ENCODE data around the gene CMTM6. TPM values are rescaled to one million over a fixed set of nuclear protein-coding genes. Genes with fewer than 3 reads are reported as not detected.

CMTM6 gene
- total RNA-seq, 4 donors from 2014 or later: 36.0 to 131 (median 110) TPM

DNA sequence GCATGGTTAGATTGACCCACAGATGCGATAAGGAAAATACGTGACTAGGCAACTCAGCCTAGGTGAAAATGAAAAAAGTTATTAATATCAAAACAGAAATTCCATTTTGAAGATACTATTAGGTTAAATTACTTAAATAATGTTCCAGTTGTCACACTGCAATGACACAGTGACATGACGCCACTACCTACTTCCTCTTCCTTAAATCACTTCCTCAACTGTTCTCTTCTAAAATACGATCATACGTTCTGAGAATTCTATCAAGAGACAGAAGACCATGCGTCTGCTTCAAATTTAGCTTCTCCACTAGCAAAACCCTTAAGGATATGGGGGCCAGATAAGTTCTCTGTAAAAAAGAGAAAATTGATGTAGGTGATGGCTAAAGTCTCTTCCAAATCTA lies 18.2 kb downstream of the CMTM6 start:
- H3K4me1 ChIP-seq: no peaks in the 10 kb centered on the region
- H3K4me3 ChIP-seq: no peak overlapping the region
- WGBS: 86% methylated on average over 6 of the region's 6 CpGs
- peaks cover 21% of the 10 kb centered on the region for H3K36me3 ChIP-seq
- DNase-seq (ENCODE audit: low spot score in 2 of 2): no peak
- no peak for TF ChIP-seq CTCF (IDR thresholded peaks at IDR 0.05)
- TF ChIP-seq EP300 (IDR thresholded peaks at IDR 0.05): no peak
- TF ChIP-seq POLR2A (IDR thresholded peaks at IDR 0.05): no peak
- TF ChIP-seq POLR2AphosphoS5 (IDR thresholded peaks at IDR 0.05): no peak
- H3K27me3 ChIP-seq: no peaks in the 10 kb centered on the region
- no peak overlapping the region for H3K27ac ChIP-seq
- no peaks in the 10 kb centered on the region for H3K9me3 ChIP-seq

GRCh38 chr3:32483772-32484171 lies 18.9 kb downstream of the CMTM6 start:
- H3K36me3 ChIP-seq: peaks cover 21% of the 10 kb centered on the region
- H3K27ac ChIP-seq: no peak overlapping the region
- TF ChIP-seq POLR2AphosphoS5 (IDR thresholded peaks at IDR 0.05) (no peak), EP300 (IDR thresholded peaks at IDR 0.05) (no peak), CTCF (IDR thresholded peaks at IDR 0.05) (no peak), POLR2A (IDR thresholded peaks at IDR 0.05) (no peak)
- WGBS: 63% methylated on average over 1 of the region's 1 CpG
- H3K4me1 ChIP-seq: no peaks in the 10 kb centered on the region
- no peaks in the 10 kb centered on the region for H3K27me3 ChIP-seq
- H3K9me3 ChIP-seq: no peaks in the 10 kb centered on the region
- H3K4me3 ChIP-seq: no peak overlapping the region
- DNase-seq (ENCODE audit: low spot score in 2 of 2): no peak

GRCh38 chr3:32482693-32483092 lies 20.0 kb downstream of the CMTM6 start:
- no peaks in the 10 kb centered on the region for H3K4me1 ChIP-seq
- H3K9me3 ChIP-seq: no peaks in the 10 kb centered on the region
- 96% methylated on average over 1 of the region's 1 CpG for WGBS
- peaks cover 25% of the 10 kb centered on the region for H3K36me3 ChIP-seq
- H3K27ac ChIP-seq: no peak overlapping the region
- TF ChIP-seq POLR2A (IDR thresholded peaks at IDR 0.05): no peak
- TF ChIP-seq EP300 (IDR thresholded peaks at IDR 0.05): no peak
- TF ChIP-seq POLR2AphosphoS5 (IDR thresholded peaks at IDR 0.05): no peak
- no peak for TF ChIP-seq CTCF (IDR thresholded peaks at IDR 0.05)
- no peak for DNase-seq (ENCODE audit: low spot score in 2 of 2)
- H3K27me3 ChIP-seq: no peaks in the 10 kb centered on the region
- H3K4me3 ChIP-seq: no peak overlapping the region

- no peak for TF ChIP-seq CTCF (IDR thresholded peaks at IDR 0.05)
- no peak for TF ChIP-seq EP300 (IDR thresholded peaks at IDR 0.05)
- no peak for TF ChIP-seq POLR2A (IDR thresholded peaks at IDR 0.05)
- no peak for TF ChIP-seq POLR2AphosphoS5 (IDR thresholded peaks at IDR 0.05)
- no peaks in the 10 kb centered on the region for H3K9me3 ChIP-seq
- no peak for DNase-seq (ENCODE audit: low spot score in 2 of 2)
- no peak overlapping the region for H3K4me3 ChIP-seq
- H3K27ac ChIP-seq: no peak overlapping the region
- H3K36me3 ChIP-seq: peaks cover 25% of the 10 kb centered on the region
- no peaks in the 10 kb centered on the region for H3K27me3 ChIP-seq
- 96% methylated on average over 3 of the region's 3 CpGs for WGBS
- H3K4me1 ChIP-seq: no peaks in the 10 kb centered on the region
Observed at GRCh38 chr3:32481791-32482631, 20.6 kb downstream of the CMTM6 start.

DNA sequence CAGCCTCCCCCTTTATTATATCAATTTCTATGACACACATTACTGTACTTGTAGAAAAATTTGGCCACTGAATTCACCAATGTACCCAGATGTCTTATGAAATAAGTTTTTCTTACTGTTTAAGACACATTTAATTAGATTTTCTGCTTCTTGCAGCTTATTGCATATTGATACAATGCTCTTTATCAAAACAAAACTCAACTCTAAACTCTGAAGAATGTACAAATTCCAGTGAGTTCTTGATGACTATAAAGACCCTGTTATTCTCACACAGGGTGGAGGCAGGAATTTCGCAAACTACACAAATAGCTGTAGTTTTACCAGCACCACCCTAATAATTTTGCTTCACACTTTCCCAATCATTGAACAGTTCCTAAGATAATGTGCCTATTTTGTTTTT lies 22.0 kb downstream of the CMTM6 start:
- DNase-seq (ENCODE audit: low spot score in 2 of 2): no peak
- H3K9me3 ChIP-seq: no peaks in the 10 kb centered on the region
- no peak for TF ChIP-seq CTCF (IDR thresholded peaks at IDR 0.05)
- TF ChIP-seq EP300 (IDR thresholded peaks at IDR 0.05): no peak
- TF ChIP-seq POLR2A (IDR thresholded peaks at IDR 0.05): no peak
- TF ChIP-seq POLR2AphosphoS5 (IDR thresholded peaks at IDR 0.05): no peak
- no peak overlapping the region for H3K27ac ChIP-seq
- 82% methylated on average over 1 of the region's 1 CpG for WGBS
- H3K27me3 ChIP-seq: no peaks in the 10 kb centered on the region
- peaks cover 15% of the 10 kb centered on the region for H3K36me3 ChIP-seq
- H3K4me1 ChIP-seq: no peaks in the 10 kb centered on the region
- no peak overlapping the region for H3K4me3 ChIP-seq
